Dermis microvascular lymphatic vessel endothelial cell (primary cell): ENCODE data around the gene SNCAIP. TPM values are rescaled to one million over a fixed set of nuclear protein-coding genes. Genes with fewer than 3 reads are reported as not detected.
"Not testable (repeated sequence)": the region's sequence is repeated elsewhere in the genome, so short reads cannot be mapped to it uniquely, and the experiment has no call there.

ENCODE experiments used
- DNase-seq, 2 donors: peaks; one replicate each; pipeline versions ENCODE4 v3.0.0 to v3.0.0-alpha.2; 2010; ENCODE audit warnings: low read depth in 2 of 2
- total RNA-seq: library from RNA; depleted of rRNA; stranded (reverse); fragments of >200 nt; gene quantifications from 2 replicates; pipeline ENCODE4 v1.2.1, GENCODE V29; 2014

Gene SNCAIP
- total RNA-seq, 1 donor from 2014 or later = 12.8 TPM

DNA sequence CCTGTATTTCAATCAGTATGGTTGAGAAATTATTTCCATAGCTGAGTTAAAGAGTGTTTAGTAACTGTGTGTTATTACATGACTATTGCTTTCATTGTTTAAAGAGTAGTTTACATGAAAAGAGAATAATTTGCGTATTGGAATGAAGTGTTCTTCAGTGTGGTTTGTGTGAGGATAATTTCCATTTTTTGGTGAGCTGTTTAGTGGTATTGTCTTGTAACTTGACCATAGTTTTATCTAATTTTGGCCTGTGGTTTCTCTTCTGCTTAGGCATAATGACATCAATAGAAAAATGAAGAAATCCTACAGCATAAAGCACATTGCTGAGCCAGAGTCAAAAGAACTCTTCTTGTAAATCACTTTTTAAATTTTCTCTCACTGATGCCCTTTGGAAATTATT, 151.2 kb downstream of the SNCAIP start:
- no peak for DNase-seq

DNA sequence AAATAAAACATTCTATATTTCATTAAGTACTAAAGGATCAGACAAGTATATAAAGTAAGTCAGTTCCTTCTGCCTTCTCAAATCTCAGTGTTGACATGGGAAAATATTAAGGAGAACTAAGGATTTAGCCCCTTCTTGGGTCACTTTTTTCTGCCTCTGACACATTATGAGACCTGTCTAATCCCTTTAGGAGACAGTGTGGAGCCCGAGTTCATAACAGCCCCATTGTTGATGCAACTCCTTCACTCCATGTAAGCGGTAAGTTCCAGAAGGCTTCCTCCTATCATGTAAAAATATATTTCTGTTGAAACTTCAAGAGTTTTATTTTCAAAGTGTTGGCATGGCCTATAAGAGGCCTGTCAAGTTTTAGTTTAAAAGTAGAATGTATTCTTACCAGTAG, 152.2 kb downstream of the SNCAIP start:
- no peak for DNase-seq

DNA sequence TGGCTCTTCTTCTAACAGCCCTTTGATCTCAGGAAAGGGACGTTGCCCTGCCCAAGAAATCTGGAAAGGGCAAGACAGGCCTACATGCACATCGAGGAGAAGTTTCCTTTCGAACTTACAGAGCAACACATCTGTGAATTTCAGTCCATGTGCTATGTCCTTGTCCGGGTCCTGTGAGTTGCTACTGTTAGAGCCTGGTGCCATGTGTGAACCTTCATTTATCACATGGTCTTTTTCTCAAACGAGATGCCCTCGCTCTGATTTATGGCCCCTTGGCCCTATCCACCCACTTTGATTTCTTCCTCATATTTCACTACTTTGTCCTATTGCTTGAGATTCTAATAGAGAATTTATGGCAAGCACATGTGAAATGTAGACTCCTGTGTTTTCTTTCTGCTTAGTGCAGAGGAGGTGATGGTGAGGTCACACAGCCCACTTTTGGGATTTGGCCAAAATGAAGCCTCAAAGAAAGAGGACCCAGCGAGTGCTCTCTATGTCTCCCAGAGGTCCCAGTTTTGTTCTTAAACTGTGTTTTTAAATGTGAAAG, 153.1 kb downstream of the SNCAIP start:
- DNase-seq = no peak

DNA sequence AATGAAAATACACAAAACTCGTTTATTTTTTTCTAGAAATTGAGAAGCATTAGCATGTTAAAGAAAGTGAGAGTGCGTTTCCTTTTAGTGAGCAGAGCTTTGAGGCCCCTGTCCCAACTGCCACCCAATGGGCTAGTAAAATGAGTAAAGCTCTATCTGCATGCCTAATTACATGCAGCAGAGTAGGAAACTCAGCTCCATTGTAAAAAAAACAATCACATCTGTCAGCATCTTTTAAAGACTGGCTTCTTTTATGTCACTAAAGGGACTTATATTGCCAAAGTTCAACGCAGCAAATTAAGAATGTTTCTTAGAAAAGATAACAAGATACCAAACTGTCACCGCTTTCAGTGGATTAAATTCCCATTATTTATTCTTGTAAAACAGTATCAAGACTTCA, 154.0 kb downstream of the SNCAIP start:
- DNase-seq = no peak

DNA sequence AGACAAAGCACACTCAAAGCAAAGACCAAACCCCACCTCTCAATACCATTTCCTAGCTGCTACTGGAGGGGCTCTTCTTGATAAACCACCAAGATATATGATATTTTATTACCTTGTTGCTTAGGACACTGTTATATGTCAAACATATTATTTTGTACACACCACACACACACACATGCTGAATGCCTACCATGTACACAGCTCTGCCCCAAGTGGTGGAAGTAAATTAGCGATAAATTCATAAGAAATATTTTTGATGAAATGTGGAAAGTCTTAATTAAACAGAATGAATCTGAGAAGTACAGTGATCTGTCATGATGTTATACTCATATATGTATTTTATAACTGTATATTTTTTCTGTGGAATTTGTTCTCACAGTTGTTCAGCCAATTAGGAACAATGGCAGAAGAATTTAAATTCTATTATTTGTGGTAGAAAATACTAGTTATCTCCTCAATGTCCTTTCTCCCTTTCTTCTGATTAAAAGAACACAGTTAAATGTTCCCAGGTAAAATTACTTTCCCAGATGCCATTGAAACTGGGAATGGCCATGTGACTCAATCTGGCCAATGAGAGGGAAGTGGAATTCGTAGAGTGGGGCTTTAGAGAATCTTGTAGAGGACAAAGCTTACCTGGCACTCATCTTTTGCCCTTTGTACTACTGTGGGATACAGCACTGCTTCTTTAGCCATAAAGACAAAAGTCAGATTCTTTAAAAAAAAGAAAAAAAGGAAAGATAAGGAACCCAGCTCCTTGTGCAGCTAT, 156.5 kb downstream of the SNCAIP start:
- no peak for DNase-seq

DNA sequence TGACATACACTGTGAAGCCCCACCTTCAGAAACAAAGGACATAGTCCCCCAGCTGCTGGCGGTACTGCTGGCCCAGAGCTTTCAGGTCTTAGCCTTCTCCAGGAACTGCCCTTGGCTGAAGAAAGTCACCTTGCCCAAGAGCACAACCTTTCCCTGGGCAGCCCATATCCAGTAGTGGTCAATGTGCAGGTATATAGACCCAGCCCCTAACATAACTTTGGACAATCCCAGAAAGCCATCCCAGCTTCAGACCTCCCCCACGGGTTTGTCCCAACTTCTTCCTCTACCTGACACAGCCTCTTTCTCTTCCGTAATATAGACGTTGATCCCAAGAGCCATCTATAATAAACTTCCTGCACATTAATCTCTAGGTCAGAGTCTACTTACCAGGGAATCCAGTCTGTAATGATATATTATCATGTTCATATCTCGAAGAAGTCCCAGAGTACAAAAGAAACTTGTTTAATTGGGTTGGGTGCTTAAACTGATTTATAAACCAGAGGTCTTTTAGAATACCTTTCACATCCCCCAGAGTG, 157.4 kb downstream of the SNCAIP start:
- no peak for DNase-seq

DNA sequence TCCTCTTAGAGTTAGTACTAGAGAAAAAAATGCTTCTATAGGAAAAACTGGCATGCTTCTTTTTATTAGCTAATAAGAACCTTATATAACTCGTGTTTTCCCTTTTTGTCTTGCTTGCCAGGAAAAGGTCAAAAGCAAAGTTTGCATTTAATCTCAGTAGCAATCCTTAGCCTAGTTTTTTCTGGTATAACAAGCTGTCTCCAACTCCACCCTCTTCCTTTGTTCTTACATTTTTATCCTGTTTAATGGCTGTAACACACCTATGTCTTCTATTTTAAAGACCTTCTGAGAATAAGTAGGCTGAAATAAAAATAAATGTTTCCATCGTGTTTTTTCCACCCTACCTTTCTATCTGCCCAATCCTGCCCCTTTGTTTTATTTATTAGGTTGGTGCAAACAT, 158.3 kb downstream of the SNCAIP start:
- no peak for DNase-seq

DNA sequence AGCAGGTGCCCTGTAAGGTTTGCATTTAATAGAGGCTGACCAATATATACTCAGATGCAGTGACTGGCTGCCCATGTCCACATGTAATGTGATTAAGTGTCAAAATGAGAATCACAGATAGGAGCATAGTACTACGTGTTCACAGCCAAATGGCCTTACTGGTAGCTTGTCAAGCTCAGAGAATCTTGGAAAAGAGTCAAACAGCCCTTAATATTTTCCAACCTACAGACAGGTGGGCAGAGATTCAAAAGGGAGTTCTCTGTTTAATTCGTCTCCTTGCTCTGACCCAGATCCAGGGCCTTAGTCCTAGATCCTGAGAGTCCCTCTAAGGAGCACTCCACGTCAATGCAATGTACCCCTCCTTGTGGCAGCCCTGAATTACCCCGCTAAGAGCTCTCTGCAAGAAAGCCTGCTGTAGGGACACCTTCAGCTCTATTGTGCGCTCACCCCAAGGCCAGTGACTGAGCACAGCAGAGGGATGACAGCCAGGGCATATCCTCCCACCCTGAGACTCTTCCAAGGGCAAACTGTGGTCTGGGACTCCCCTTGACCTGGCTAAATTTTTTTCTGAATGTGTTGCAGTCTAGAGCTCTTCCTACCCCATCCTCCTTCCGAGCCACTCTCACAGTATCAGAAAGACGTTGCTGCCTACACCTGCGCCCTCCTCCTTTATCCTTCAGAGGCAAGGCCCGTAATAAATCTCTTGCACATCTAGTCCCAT, 159.2 kb downstream of the SNCAIP start:
- DNase-seq = no peak

DNA sequence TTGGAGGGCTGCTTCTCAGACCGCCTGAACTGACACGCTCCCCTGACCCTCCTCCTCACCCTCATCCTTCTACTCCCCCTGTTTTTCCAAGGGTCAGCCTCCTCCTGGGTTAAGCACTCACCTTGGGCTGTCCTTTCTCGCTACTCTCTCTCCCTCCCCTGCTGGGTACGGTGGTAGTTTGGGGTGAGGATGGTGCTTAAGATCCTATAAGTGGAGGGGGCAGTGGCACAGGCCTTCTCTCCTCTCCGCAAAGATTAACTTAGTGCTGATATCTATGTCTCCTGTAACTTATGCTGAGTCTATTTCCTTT, 159.7 kb downstream of the SNCAIP start:
- no peak for DNase-seq

DNA sequence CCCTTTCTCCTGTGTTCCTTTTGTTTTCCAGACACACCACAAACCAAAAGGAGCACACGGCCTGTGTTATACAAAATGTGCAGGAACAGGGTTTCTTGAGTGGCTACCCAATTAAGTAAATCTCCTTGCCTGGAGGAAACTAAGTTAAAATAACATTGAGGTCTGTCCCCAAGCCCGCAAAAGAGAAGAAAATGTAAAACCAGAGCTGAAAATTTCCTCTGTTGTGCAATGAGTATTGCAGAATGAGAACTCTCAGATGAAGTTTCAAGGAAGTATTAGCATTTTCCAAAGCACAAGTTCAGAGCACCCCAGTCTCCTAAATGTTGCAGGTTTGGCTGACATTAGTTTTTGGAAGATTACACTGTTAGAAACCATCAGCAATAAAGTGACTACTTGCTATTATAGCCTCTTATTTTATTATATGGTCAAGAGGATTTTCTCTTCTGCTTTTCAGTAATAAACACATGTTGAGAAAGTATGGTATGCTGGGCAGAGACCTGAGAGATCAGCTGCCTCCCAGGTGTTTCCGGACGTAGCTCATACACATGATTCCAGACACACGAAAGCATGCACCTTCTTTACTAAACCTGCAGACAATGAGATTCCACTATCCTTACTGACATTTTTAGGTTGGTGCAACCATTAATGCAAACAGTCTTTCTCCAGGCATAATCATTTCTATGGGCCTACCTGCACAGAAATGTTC, 161.3 kb downstream of the SNCAIP start:
- no peak for DNase-seq

DNA sequence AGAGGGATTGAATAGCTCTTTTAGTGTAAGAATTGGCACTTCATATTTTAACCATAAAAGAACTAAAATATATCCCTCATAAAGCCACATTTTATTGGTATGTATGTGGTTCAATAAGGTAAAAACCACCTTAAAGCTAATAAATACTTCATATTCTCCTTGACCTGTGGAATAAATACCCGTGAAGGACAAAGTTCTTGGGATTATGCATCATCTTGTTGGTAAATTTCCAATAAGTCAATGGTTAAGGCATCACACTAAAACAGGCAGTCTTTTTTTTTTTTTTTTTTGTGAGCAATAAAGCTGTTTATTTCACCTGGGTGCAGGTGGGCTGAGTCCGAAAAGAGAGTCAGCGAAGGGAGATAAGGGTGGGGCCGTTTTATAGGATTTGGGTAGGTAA, 161.9 kb downstream of the SNCAIP start:
- DNase-seq = no peak

DNA sequence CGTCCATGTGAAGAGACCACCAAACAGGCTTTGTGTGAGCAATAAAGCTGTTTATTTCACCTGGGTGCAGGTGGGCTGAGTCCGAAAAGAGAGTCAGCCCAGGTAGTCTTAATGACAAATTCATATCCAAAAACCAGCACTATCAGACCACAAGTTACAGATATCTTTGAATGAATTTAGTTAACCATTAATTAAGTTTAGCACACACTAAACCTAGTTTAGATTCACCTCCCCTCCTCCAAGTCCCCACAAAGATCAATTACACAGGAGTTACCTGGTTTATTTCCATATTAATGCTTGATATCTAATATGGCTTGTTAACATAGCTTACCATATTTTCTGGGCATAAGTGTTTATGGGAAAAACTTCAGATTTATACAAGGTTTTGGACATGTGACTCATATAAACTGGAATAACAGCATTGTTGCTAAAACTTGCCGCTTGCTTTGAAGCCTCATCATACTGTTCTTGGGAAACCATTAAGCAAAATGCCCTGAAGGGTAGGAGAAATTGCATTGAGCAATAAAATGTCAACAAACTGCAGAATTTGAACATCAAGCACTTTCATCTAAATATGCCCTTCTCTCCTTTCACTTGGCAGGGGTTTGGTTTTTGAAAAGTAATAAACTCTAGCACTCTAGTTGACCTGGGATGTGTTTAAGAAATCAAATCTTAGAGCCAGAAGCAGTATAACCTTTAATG, 166.9 kb downstream of the SNCAIP start:
- DNase-seq = no peak

DNA sequence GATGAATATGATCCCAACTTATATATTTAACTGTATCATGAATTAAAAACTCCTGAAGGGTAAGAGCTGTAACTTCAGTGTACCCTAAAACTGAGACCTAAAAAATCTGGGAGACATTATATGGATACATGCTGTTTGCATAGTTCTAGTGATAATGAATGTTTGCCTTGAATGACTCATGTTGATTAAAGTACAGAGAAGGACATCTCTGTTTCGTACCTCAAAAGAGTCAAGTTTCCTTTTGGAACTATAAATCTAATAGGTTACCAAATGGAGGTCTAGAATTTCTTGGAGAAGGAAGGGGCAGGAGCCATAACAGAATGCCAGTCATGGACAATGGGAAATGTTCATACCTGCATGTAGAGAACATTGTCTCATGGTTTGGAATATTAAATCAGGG, 168.1 kb downstream of the SNCAIP start:
- no peak for DNase-seq

DNA sequence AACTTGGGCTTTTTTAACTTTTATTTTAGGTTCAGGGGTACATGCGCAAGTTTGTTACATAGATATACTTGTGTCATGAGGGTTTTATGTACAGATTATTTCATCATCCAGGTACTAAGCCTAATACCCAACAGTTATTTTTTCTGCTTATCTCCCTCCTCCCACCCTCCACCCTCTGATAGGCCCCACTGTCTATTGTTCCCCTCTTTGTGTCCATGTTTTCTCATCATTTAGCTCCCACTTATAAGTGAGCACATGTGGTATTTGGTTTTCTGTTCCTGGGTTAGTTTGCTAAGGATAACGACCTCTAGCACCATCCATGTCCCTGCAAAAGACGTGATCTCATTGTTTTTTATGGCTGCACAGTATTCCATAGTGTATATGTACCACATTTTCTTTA, 172.1 kb downstream of the SNCAIP start:
- DNase-seq = no peak

DNA sequence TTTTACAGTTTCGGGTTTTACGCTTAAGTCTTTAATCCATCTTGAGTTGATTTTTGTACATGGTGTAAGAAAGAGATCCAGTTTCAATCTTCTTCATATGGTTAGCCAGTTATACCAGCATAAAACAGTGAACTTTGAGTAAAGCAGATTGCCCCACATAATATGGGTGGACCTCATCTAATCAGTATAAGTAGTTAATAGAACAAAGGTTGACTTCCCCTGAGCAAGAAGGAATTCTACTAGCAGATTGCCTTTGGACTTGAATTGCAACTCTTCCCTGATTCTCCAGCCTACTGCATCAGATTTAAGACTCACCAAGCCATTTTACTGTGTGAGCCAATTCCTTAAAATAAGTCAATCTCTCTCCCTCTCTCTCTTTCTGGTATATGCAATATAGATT, 173.2 kb downstream of the SNCAIP start:
- no peak for DNase-seq

DNA sequence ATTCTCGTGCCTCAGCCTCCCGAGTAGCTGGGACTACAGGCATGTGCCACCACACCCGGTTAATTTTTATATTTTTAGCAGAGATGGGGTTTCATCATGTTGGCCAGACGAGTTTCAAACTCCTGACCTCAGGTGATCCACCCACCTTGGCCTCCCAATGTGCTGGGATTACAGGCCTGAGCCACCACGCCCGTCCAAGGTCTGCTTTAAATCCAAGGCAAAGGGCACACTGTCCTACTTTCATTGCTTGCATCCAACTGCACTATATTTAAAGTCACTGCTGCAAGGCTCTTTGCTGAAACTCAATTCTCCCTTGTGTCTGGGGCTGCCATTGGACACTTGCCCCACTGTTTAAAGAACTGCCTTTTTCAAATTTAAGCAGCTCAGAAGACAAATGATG, 174.6 kb downstream of the SNCAIP start:
- DNase-seq = not testable (repeated sequence)

DNA sequence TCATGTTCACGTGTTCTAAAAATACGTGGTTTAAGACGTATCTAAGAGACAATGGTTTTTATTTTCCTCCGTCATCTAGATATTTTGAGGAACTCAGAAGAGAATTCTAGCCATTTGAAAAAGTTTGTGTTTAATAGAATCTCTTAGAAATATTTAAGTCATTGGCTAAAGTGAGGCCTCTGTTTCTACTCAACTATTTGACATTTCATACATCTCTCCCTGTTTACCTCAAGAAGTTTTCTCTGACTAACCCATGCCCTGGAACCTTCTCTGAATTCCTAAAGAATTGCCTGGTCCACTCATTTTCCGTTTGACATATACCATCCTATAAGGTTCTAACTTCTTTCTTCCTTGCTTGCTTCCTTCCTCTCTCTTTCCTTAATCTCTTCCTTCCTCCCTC, 178.7 kb downstream of the SNCAIP start:
- DNase-seq = no peak

DNA sequence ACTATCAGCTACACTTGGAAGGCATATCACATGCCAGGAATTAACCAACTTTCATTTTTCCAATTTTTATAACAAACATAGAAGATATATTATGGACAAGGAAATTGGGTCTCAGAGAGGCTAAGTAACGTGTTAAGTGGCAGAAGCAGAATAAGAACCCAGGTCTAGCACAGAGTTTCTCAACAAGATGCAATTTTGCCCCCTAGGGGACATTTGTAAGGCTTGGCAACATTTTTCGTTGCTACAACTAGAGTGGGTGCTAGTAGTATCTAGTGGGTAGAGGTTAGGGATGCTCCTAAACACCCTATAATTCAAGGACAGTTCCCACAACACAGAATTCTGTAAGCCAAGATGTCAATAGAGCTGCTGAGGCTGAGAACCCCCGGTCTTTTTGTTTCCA, 180.6 kb downstream of the SNCAIP start:
- peak in 1 of 2 donors; percentile 8 for DNase-seq

DNA sequence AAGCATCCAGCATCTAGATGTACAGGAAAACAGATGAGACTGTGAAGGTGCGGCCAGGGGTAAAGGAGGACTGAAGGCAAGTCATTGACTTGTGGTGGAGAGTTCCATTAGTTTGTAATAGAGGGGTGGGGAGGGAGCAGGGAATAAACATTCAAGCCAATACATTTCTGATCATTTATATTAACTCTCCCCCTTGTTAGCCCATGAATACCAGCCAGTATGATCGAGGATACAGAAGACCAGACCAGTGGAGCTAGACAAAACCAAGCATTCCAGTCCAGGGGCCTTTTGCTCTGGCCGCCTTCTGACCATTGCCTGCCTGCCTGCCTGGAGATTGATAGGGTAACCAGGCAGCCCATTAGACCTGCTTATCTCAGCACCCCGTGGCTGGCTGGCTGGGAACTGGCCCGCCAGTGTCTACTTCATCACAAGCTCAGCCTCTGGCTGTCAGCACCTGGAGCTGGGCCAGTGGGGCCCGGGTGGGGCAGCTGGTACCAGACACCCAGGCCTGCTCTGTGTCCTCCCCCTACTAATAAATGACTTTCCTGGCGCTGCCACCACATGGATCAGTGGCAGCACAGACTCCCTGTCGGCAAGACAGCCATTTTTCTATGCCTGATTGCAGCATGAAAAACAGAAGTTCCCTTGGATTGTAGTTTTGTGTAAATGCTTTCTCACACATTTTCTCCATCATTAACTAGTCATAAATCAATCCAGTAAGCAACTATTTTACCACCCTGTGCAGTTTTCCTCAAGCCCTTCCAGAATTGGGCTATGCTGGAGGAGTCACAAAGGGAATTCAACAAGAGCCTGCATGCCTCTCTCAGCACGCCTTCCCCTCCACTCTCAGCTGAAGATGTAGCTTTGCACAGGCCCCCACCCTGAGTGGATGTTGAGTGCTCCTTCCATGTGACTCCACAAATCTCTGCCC, 181.3 kb downstream of the SNCAIP start:
- DNase-seq = no peak

DNA sequence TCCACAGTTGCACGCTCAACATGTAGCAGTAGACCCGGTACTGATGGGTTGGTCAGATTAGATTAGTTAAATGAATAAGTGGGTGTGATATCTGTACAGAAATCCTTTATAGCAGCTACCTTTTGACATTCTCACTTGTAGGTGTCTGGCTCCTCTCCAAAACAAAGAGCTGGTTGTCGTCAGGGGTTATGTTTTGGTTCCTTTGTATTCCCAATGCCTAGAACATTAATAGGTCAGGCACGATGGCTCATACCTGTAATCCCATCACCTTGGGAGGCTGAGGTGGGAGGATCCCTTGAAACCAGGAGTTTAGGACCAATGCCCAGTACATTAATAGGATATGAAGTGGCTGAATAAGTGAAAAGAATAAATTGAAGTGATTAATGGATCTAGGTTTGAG, 182.1 kb downstream of the SNCAIP start:
- DNase-seq = no peak

DNA sequence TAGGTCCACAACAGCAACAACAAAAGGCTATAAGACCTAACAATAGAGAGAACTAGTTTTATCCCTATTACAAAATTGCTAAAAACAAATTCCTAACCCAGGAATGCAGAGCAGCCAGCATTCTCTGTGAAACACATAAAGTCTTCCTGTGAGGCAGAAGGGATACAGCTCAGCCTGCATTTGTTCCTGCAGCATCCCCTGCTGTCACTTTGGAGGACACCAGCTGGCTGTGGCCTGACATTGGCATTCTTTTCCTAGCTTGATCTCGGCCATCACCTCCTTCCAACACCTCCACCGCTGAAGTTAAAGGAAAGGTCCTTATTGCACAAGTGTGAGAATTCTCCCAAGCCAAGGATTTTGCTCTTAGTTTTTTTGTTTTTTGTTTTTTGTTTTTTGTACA, 186.1 kb downstream of the SNCAIP start:
- no peak for DNase-seq
